Lung (tissue), 12 donors: Measurements from ENCODE around the gene ANKFN1. TPM values are rescaled to one million over a fixed set of nuclear protein-coding genes. Genes with fewer than 3 reads are reported as not detected.

Experiments
- ATAC-seq: fragments of 200-7000 bp; cut with Tn5 transposase; one replicate; pipeline ENCODE4 v1.9.1; 2020; ENCODE audit warnings: moderate number of reproducible peaks; ENCODE audit not compliant: insufficient read depth, low FRiP score
- DNase-seq, 3 donors: peaks; one replicate each; pipeline ENCODE4 v3.0.0-alpha.2; 2013 to 2017
- H3K27ac ChIP-seq, 2 donors: one replicate each; pipeline ENCODE4 v1.5.1; 2013; ENCODE audit warnings: mild to moderate bottlenecking in 2 of 2, moderate library complexity in 2 of 2, control low read depth in 1 of 2, inconsistent platforms in 1 of 2, low read depth in 1 of 2, low read length in 1 of 2
- H3K27me3 ChIP-seq, 3 donors: one replicate each; pipeline ENCODE4 v1.5.1; 2013; ENCODE audit warnings: low read length in 2 of 3; ENCODE audit not compliant: control insufficient read depth in 3 of 3, insufficient read depth in 3 of 3
- H3K36me3 ChIP-seq, 4 donors: one replicate each; pipeline ENCODE4 v1.5.1; 2013; ENCODE audit warnings: low read length in 4 of 4, mild to moderate bottlenecking in 1 of 4, moderate library complexity in 1 of 4; ENCODE audit not compliant: control insufficient read depth in 4 of 4, insufficient read depth in 4 of 4
- H3K4me1 ChIP-seq, 5 donors: one replicate each; pipeline ENCODE4 v1.5.1; 2013; ENCODE audit warnings: low read length in 5 of 5, mild to moderate bottlenecking in 2 of 5, moderate library complexity in 1 of 5; ENCODE audit not compliant: control insufficient read depth in 5 of 5, insufficient read depth in 5 of 5
- H3K4me3 ChIP-seq: one replicate; pipeline ENCODE4 v1.5.1; 2013; ENCODE audit warnings: mild to moderate bottlenecking, control low read depth, moderate library complexity
- H3K9ac ChIP-seq, 2 donors: one replicate each; pipeline ENCODE4 v1.5.1; 2013; ENCODE audit warnings: low read length in 2 of 2, control low read depth in 1 of 2; ENCODE audit not compliant: insufficient read depth in 1 of 2
- H3K9me3 ChIP-seq, 4 donors: one replicate each; pipeline ENCODE4 v1.5.1; 2013; ENCODE audit warnings: low read length in 3 of 4, mild to moderate bottlenecking in 1 of 4, moderate library complexity in 1 of 4; ENCODE audit not compliant: control insufficient read depth in 4 of 4, insufficient read depth in 3 of 4
- WGBS, 2 donors: extraction: QIAGEN DNeasy Blood & Tissue Kit; methylation state at CpG; one replicate each; pipeline ENCODE4 v1.1.7; 2013; 5-methylcytosine and 5-hydroxymethylcytosine counted together
- polyA plus RNA-seq, 2 donors: library from polyadenylated mRNA; stranded (reverse); fragments of 200-250 nt; gene quantifications; one replicate each; pipeline ENCODE4 v1.2.1, GENCODE V29; 2013
- total RNA-seq, 2 donors: library from RNA; depleted of rRNA in 1 of 2; stranded (reverse); fragments of >200 nt in 1 of 2; gene quantifications; one replicate each; pipeline ENCODE4 v1.2.1, GENCODE V29; 2014 to 2021
- TF ChIP-seq, protein P1 (sequence below): IDR thresholded peaks from 2 replicates; pipeline ENCODE4 v1.5.1; 2012; ENCODE audit warnings: mild to moderate bottlenecking; ENCODE audit errors: control extremely low read depth, extremely low read depth
- donor health status: control.
- donor health status: control.
- donor health status: Bipolar disorder and iron deficiency.
- donor health status: healthy.
- donor health status: DM: yes; HTN: yes; CAD: no.

The ANKFN1 gene
- total and polyA plus RNA-seq, 4 donors, result 0.39 to 8.5 (median 3.4) TPM

- Histone ChIP-seq H3K27ac (no peak overlapping the region), H3K4me1 (no peaks in the 10 kb centered on the region), H3K4me3 (no peak overlapping the region), H3K9ac (no peak overlapping the region), H3K27me3 (no peaks in the 10 kb centered on the region), H3K9me3 (peaks cover 0 to 3% (median 0%) of the 10 kb centered on the region in 4 donors), H3K36me3 (no peaks in the 10 kb centered on the region)
- TF ChIP-seq, protein P1, sequence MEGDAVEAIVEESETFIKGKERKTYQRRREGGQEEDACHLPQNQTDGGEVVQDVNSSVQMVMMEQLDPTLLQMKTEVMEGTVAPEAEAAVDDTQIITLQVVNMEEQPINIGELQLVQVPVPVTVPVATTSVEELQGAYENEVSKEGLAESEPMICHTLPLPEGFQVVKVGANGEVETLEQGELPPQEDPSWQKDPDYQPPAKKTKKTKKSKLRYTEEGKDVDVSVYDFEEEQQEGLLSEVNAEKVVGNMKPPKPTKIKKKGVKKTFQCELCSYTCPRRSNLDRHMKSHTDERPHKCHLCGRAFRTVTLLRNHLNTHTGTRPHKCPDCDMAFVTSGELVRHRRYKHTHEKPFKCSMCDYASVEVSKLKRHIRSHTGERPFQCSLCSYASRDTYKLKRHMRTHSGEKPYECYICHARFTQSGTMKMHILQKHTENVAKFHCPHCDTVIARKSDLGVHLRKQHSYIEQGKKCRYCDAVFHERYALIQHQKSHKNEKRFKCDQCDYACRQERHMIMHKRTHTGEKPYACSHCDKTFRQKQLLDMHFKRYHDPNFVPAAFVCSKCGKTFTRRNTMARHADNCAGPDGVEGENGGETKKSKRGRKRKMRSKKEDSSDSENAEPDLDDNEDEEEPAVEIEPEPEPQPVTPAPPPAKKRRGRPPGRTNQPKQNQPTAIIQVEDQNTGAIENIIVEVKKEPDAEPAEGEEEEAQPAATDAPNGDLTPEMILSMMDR, result no peak
- ATAC-seq, result no peak
- 61 to 81% methylated on average over 2 of the region's 2 CpGs for WGBS, 2 donors
- no peak for DNase-seq
These were observed 4.9 kb upstream of the ANKFN1 start for GRCh38 chr17:56148333-56148732.

DNA sequence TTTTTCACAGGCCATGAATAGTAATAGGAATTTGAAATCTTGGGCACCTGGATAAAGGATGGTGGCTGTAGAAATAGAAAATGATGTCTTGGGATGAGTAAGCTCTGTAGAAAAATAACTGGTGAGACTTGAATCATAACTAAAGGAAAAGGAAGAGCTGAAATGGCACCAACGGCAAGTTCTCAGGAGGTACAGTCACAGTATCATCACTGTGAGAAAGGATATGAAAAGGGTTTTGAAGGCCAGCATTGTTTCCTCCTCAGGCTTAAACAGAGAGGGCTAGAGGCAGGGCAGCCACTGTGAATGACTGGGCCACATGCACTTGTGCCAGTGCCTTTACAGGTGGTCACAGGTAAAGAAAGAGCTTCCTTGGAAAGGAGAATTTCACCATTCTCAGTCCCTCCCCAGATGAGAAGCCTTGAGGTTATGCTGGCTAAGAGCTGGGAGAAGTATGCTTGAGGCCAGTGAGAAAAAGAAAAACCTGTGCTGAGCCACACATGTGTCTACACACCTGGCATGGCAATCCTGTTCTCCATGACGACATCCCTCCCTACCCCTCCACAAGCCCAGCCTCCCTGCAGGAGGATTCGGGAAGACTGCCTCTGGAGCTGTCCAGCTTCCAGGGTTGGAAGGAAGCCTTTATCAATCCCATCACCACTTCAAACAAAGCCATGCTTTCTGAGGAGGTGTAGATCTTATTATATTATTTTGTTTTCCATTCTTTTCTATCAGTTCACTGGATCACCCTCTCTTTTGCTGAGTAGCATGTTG lies 3.8 kb upstream of the ANKFN1 start:
- Histone ChIP-seq H3K4me1 (no peaks in the 10 kb centered on the region), H3K9me3 (peaks cover 0 to 3% (median 0%) of the 10 kb centered on the region in 4 donors), H3K27ac (no peak overlapping the region), H3K4me3 (no peak overlapping the region), H3K27me3 (no peaks in the 10 kb centered on the region), H3K9ac (no peak overlapping the region), H3K36me3 (no peaks in the 10 kb centered on the region)
- ATAC-seq (no peak), DNase-seq (no peak)
- TF ChIP-seq, protein P1, result no peak
- WGBS, 2 donors, result 68 to 89% methylated on average over 3 of the region's 3 CpGs

GRCh38 chr17:56150649-56151048 lies 2.6 kb upstream of the ANKFN1 start:
- no peaks in the 10 kb centered on the region for H3K36me3 ChIP-seq
- no peak overlapping the region for H3K4me3 ChIP-seq
- no peak for DNase-seq
- no peak overlapping the region for H3K27ac ChIP-seq
- ATAC-seq, result no peak
- WGBS, 2 donors, result 79 to 84% methylated on average over 4 of the region's 4 CpGs
- TF ChIP-seq, protein P1, result no peak
- H3K9me3 ChIP-seq, result peaks cover 0 to 4% (median 2%) of the 10 kb centered on the region in 4 donors
- no peaks in the 10 kb centered on the region for H3K27me3 ChIP-seq
- no peaks in the 10 kb centered on the region for H3K4me1 ChIP-seq
- H3K9ac ChIP-seq, result no peak overlapping the region
